Occipital lobe (tissue), 2 donors: ENCODE data around the gene XYLT1. TPM values are rescaled to one million over a fixed set of nuclear protein-coding genes. Genes with fewer than 3 reads are reported as not detected.

Experiments used
- DNase-seq: peaks from one replicate; lab custom pipeline; 2025; lab: John Stamatoyannopoulos, UW
- total RNA-seq: library from RNA; depleted of rRNA; stranded (reverse); fragments of >200 nt; gene quantifications from one replicate; pipeline ENCODE4 v1.2.3, GENCODE V29; 2014

XYLT1 gene
- total RNA-seq, 1 donor from 2014 or later = 29.3 TPM

- no peak for DNase-seq
These were observed 352.7 kb downstream of the XYLT1 start for GRCh38 chr16:17117906-17118577.

GRCh38 chr16:17116595-17117322, 354.0 kb downstream of the XYLT1 start:
- no peak for DNase-seq

DNA sequence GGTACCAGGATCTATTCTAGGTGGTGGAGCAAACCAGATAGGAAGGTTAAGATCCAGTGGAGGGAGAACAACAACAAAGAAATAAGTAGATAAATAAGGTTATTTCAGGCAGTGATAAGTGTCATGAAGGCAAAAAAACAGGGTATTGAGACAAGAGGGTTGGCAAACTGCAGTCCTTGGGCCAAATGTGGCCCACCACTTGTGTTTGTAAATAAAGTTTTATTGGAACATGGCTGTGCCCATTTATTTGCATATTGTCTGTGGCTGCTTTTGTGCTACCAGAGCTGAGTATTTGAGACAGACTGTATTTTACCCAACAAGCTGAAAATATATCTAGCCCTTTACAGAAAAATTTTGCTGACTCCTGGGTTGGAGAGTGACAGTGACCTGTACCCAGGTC, 361.3 kb downstream of the XYLT1 start:
- DNase-seq = no peak

DNA sequence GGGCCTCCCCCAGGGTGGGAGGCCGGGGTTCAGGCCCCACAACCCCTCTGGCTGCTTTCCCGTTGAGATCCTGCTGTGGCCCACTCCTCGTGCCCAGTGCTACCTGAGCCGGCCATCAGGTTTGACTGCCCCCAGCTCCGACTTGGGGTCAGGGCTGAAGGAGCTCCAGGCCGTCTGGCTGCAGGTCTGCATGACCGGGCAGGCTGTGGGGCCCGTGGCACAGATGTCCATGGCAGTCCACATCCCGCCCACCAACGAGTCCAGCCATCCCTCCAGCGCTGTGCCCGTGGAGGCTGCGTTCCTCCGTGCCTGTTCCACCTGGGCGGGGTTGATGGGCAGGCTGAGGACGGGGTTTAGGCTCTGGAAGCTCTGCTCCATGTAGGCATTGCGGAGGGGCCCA, 362.2 kb downstream of the XYLT1 start:
- DNase-seq = no peak

- no peak for DNase-seq
These were observed 363.3 kb downstream of the XYLT1 start for GRCh38 chr16:17107450-17107849.

GRCh38 chr16:17106243-17106791, 364.4 kb downstream of the XYLT1 start:
- DNase-seq = no peak

- DNase-seq = no peak
These were observed 365.4 kb downstream of the XYLT1 start for GRCh38 chr16:17105239-17105797.

DNA sequence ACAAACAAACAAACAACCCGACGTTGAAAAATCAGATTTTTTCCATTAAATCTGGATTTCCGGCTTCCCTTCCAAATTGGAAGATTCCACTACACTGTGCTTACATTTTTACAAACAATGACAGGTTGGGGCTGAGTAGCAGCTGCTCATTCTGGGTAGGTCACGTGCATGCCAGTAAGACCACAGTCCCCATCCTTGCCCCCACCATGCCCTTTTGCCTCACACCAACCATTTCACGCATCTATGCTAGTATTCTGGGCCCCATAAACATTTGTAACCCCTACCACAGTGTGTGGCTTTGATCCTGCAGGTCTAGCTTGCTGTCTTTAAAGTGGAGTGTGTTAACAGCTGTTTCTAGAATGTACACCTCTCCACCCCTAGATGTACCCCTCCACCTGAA, 366.1 kb downstream of the XYLT1 start:
- no peak for DNase-seq

DNA sequence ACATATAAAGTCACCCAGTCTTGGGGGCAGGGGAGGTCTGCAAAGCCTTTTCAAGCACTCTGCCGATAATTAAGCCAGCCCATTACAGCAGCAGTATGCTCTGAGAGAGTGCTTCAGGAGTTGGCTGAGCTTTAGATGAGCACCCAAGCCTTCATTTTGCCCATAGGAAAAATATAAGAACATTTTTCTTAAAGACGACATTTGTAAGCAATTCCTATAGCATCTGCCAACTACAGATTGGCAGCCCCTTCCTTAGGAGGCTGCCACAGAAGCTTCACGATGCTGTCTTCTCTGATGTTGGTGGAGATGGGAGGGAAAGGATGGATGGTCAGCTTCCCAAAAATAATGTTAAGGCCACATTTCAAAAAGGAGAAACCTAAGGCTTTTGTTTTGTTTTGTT, 367.5 kb downstream of the XYLT1 start:
- DNase-seq = no peak

DNA sequence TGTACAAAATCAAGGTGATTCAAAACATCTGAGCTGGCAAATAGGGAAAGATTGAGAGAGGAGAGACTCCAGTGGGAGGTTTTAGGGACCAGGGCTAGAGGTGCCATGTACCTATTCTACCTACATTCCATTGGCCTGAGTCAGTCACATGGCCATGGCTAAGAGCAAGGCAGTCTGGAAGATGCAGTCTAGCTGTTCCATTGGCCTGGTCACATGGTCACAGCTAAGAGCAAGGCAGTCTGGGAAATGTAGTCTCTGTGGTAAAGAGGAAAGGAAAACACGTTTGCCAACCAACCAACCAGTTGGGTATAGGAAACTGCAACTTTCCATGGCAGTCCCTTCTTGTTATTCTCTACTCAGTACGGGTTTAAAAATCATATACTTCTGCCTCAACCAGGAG, 369.1 kb downstream of the XYLT1 start:
- DNase-seq = no peak

GRCh38 chr16:17098685-17099084, 372.1 kb downstream of the XYLT1 start:
- no peak for DNase-seq

DNA sequence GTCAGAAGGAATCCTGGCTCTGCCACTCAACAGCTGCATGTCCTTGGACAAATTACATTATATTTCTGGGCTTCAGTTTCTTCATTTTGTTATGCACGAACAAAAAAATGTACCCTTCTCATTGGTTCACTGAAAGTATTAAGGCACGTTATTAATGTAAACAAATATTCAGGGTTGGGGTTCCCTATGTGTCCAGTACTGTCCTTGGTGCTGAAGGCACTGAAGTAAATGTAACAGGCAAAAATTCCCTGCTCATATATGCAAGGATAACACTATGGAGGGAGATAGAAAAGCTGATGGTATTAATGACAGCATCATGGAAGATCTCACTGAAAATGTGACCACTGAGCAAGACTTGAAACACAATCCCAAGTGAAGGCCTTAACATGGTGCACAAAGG, 386.6 kb downstream of the XYLT1 start:
- no peak for DNase-seq

- no peak for DNase-seq
These were observed 387.1 kb downstream of the XYLT1 start for GRCh38 chr16:17083628-17084027.

- no peak for DNase-seq
These were observed 388.5 kb downstream of the XYLT1 start for GRCh38 chr16:17082095-17082882.

GRCh38 chr16:17080105-17080504, 390.7 kb downstream of the XYLT1 start:
- no peak for DNase-seq

- no peak for DNase-seq
These were observed 391.7 kb downstream of the XYLT1 start for GRCh38 chr16:17078931-17079631.

DNA sequence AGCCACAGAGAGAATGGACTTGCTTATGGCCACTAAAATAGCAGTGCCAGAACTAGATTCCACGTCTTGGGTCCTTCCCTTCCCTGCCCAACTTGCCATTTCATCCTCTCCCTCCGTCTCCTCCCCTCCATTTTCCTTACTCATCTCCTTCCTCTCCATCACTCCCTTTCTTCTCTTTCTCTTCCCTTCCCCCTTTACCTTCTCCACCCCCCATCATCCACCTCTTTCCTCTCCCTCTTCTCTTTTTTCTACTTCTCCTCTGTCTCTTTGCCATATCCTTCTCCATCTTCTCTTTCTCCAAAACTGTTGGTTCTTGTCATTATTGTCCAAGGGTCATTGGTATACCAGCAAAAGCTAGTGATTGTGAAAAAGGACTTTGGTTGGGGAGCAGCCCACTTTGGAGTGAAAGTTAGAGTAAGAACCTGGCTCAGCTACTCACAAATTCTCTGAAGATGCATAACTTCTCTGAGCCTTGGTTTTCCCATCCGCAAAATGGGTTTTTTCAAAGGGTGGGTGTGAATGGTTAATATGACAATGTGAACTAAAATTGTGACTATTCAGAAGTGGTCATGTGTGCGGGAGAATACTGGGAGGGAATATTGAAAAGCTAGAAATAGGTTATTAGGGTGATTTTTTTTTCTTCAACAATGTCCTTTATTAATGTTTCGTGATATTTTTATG, 393.8 kb downstream of the XYLT1 start:
- DNase-seq = no peak

DNA sequence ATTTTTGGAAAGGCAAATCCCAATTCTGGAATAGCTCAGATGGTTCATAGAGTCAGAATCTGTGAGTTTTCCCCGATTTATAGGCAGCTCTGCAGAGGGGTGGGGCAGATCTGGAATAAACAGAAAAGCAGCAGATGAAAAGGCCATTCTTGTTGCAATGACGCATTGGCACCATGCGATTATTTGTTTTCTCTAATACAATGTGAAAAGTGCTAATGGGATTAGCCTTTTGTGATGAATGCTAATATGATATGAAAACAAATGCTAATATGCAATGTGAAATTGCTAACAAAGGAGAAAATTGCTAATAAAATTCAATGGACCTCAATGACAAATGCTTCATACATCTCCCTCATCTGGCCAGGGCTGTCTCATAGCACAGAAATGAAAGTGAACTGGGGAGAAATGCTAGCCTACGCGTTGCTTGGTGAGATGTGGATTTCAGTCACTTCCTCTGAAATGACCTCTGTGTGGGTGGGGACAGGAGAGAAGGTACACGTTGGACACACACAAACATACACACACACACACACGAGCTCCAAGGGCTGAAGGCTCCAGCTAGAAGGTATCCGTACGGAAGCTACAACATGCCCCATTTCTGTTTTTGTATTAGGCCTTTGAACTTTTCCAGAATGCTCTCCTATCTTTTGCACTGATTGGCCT, 394.5 kb downstream of the XYLT1 start:
- DNase-seq = no peak

GRCh38 chr16:17072104-17072503, 398.7 kb downstream of the XYLT1 start:
- no peak for DNase-seq
